Suprapubic skin (tissue), 4 donors: ENCODE results near the gene DDRGK1.

Experiments
- CTCF ChIP-seq, 2 donors: fragments of 200-600 bp in 1 of 2; fragments of 450-650 bp in 1 of 2; sonication (generic) in 1 of 2; IDR thresholded peaks; one replicate each; pipeline ENCODE4 v1.5.1; 2016 to 2019; ENCODE audit warnings: antibody characterized with exemption in 2 of 2, mild to moderate bottlenecking in 1 of 2, moderate library complexity in 1 of 2
- EP300 ChIP-seq: sonication (generic); formaldehyde crosslinking; IDR thresholded peaks from one replicate; pipeline ENCODE4 v1.6.1; 2017; ENCODE audit warnings: antibody characterized with exemption
- POLR2AphosphoS5 ChIP-seq, 3 donors: sonication (generic); formaldehyde crosslinking; IDR thresholded peaks; one replicate each; pipeline ENCODE4 v1.6.1; 2017; ENCODE audit warnings: antibody characterized with exemption in 3 of 3

GRCh38 chr20:3208786-3209256, 4.3 kb upstream of the DDRGK1 start:
- TF ChIP-seq CTCF (IDR thresholded peaks at IDR 0.05) (no peak), POLR2AphosphoS5 (IDR thresholded peaks at IDR 0.05) (no peak), EP300 (peak; percentile 28)
